H54 (cell line): Measurements from ENCODE around the gene WNT1.

Experiments
- DNase-seq: peaks from one replicate; pipeline ENCODE4 v3.0.0; 2011; ENCODE audit warnings: low spot score, mixed read lengths; ENCODE audit not compliant: insufficient read length
- FAIRE-seq: peaks from 3 replicates; lab custom pipeline; 2011; peaks lifted over from hg19 to GRCh38; lab: Jason Lieb, UNC
- POLR2A ChIP-seq: IDR thresholded peaks from 2 replicates; pipeline ENCODE4 v1.6.1; 2011; ENCODE audit warnings: low read depth, mild to moderate bottlenecking, low read length

Gene WNT1

DNA sequence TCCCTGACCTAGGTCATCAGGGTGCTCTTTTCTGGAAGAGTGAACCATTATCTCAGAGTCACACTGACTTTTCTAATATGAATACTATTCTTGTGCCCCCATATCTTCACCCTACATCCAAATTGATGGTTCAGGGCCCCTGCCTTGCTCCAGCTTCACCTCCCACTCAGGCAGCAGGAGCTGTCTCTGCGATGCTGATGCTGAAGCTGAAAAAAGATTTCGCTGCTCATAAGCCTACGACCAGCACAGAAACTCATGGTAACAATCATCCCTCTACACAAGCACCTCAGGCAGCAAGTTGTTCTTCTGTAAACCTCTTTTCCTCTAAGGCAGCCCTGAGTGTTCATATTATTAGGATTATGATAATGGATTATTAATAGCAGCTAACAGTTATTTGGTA is 24.1 kb upstream of the WNT1 start:
- no peak for FAIRE-seq
- no peak for DNase-seq
- no peak for TF ChIP-seq POLR2A

DNA sequence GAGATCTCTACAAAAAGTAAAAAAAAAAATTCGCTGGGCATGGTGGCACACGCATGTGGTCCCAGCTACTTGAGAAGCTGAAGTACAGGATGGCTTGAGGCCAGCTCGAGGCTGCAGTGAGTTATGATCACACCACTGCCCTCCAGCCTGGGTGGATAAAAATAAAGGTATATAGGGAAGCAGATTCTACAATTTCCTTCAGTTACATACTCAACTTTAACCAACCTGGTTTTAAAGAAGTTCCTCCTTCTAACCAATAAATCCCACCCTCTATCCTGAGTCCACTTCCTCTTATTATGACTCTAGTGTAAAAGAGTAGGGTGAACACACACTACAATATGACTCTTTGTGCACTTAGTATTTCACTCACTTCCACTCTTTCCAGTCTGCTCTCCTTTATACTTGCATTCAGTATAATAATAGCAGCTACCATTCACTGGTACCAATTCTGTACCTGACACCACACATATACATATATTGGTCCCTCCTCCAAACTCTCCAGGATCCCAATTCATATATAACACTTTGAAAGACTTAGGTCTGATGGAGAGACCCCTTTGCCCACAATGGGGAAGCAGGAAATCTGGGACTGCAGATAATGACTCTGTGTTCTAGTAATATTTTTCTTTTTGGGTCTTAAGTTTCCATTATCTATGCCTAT is 23.2 kb upstream of the WNT1 start:
- no peak for DNase-seq

DNA sequence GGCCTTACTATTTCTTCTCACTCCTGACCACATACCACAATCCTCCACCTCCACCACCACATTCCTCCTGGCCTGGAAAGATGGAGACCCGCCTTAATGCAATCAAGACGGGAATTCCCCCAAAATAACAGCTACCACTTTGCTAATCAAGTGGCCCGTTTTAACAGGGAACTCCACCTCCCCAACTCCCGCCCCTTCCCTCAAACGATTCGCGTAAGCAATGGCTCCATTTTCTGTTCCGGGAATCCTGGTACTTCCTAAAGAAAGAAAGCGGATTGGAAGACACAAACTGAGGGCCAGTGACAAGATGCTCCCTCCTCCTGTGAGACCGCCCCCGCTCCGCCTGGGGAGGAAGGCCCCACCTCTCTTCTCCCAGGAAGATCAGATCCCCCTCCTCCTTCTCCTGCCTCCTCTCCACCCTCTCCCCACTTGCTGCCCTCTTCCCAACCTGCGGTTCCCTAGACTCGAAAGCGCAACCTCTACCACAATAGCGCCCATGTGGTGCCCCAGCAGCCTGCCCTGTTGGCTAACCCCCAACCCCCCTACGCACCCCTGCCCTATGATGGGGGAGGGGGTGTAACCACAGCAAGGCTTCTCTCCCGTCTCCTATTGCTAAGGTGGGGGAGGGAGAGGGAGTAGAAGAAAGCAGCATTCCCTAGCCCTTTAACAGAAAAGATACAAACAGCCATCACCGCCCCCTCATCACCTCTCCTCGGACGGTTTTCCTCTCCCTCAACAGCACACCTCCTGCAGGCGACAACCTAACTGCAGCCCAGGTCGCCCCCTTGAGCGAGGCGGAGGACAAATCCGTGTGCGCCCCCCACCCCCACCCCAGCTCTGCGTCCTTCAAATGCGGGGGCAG is 21.6 kb upstream of the WNT1 start:
- no peak for TF ChIP-seq POLR2A
- peak; percentile 94 for FAIRE-seq
- DNase-seq = peak; percentile 86

More for the DNA sequence above, 23.2 kb upstream of the WNT1 start:
- TF ChIP-seq POLR2A = no peak
- FAIRE-seq = no peak

DNA sequence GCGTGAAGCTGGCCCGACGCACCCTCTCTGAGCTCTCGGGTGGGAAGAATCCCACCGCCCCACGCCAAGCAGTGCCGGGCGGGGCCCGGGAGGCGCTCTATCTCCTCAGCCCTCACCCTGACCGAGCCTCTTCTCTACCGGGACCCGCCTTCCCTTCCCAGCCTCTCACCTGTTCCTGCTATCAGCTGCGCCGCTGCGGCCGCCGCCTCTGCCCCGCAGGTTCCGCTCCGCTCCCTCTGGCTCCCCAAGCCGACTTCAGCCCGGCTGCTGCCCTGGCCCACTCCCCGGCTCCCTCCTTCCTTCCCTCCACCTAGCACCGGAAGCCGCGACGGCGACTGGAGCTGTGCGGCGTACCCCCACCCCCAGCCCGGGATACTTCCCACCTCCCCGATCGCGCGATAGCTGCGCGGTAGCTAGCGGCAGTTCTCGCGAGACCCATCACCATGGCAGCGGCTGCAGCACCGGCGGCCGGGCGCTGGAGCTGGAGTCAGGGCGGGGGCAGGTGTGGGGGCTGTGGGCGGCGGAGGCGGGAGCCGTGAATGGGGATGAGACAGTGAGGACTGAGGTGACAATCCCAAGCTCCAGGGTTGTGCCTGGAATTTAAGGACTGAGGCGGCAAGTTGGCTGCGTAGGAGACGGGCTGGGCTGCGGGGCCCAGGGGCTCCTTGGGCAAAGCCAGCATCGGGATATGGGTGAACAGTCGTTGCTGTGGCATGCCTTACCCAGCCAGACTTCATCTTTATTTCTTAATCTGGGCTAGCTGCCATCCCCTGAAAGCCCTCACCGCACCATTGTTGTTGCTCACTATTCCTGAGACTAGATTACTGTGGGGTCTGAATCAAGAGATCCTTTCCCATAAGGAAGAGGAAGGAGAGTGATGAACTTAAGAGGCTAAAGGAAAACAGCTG is 20.7 kb upstream of the WNT1 start, which contains the start of gene ARF3:
ARF3 (minus strand) TSS at position 347 of the 908 bp plus-strand sequence. CDS start 16,392 bp downstream, outside the sequence.
- DNase-seq (peak; percentile 93), FAIRE-seq (no peak)
- peak; percentile 34 for TF ChIP-seq POLR2A

DNA sequence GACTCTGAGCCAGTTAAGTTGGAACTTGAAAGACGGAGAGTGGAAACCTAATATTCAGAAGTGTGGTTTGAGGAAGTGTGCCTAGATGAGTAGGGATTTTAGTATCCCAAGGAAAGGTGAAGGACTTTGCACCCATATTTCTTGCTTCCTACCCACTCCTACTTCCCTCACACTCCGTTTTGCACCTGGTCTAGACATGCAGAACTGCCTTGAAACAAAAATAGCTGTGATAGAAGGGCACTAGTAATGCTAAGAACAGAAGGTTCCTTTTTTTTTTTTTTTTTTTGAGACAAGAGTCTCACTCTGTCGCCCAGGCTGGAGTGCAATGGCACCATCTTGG is 20.1 kb upstream of the WNT1 start:
- TF ChIP-seq POLR2A = no peak
- FAIRE-seq = no peak
- no peak for DNase-seq

DNA sequence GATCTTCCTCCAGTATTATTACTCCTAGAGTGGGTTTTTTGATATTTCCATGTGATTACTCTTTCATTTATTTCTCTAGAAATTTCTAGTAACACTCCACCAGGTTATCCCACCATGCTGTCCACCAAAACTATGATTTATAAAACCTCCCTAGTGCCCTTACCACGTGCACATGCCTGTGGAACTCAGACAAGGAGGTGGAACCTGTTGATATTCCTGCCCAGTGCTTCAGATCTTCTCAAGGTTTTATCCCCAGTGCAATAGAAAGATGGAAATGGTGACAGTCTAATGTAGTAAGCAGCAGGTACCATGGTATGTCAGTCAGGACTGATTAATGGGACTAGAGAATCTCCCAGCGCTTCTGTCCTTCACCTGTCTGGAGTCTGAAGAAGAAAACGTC is 17.3 kb upstream of the WNT1 start:
- DNase-seq (no peak), FAIRE-seq (no peak)
- no peak for TF ChIP-seq POLR2A

DNA sequence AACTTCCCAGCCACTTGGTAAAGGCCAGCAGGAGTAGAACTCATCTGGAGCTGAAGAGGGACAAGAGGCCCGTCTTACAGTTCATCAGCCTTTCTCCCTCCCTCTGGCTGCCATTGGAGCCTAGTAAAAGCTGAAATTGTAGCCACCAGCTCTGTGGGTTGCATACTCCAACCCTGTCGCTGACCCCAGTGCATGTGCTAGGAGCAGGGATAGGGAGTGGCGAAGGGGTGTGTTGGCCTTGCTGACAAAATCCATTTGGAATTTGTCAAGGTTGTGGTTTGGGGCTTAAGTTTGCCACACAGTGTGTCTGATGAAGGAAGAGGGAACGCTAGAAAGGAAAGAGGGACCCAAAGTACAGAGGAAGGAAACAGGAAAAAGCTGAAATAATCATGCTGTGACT is 16.8 kb upstream of the WNT1 start:
- no peak for DNase-seq

DNA sequence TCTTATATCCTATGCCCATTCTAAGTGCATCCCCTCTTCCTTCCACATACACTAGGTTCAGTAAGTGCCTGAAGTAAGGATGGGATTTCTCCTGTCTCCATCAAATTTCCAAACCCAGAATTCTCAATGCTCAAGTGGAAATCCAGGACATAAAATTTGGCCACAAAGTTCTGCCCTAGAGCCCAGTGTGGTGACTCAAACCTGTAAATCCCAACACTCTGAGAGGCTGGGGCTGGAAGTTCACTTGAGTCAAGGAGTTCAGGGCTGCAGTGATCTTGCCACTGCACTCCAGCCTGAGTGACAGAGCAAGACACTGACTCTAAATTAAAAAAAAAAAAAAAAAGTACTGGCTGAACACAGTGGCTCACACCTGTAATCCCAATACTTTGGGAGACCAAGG is 16.3 kb upstream of the WNT1 start:
- DNase-seq (no peak), FAIRE-seq (no peak)
- TF ChIP-seq POLR2A = no peak

More for the DNA sequence above, 16.8 kb upstream of the WNT1 start:
- peak; percentile 87 for FAIRE-seq
- TF ChIP-seq POLR2A = no peak

DNA sequence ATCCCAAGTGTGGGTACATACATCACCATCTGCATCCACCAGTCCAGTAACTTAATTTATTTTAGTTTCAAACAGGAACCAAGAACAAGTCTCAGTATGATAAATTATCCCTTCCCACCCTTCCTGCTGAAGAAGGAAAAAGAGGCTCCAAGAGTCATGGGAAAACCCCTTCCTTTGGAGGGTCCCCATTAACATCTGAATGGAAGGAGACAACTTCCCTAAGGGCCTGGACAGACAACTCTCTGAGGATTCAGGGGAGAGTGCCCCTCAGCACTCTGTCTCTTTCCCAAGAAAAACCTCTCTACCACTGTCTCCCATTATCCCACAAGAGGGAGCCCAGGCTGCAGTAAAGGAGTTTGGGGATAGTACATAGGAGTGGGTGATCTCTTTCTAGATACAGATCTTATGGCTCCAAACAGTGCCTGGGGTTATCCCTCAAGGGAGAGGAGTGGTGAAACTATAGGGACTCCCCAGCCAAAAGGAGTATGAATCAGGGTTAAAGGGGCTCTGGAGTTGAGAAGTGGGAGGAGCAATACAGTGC is 12.8 kb upstream of the WNT1 start:
- no peak for TF ChIP-seq POLR2A
- DNase-seq = no peak
- FAIRE-seq = no peak

DNA sequence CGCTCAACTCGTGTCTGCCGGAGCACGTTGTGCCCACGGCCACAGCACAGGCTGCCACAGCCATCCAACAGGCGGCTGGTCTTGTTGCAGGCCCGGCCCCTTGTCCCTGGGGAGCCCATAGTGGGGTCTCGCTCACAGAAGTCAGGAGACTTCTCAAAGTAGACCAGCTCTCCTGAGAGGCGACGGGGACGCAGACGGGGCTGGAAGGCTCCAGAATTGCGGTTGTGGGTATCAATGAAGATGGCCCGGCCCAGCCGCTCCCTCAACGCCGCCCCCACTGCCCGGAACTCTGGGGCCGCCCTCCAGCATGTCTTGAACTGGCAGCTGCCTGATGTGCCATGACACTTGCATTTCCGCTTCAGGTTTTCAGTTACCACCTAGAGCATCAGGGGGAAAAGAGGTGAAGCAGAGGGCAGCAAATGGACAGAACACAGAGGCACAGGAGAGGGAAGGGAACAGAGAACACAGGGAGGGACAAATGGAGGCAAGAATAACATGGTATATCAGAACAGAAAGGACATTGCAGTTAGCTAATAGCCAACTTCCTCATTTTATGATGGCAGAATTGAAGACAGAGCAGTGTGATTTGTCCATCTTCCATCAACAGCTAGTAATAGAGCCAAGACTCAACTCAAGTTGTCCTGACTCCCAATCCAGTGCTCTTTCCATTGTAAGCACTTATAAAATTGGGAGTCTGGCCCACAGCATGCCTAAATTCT is 11.8 kb upstream of the WNT1 start:
- no peak for TF ChIP-seq POLR2A
- FAIRE-seq (no peak), DNase-seq (peak; percentile 1)

DNA sequence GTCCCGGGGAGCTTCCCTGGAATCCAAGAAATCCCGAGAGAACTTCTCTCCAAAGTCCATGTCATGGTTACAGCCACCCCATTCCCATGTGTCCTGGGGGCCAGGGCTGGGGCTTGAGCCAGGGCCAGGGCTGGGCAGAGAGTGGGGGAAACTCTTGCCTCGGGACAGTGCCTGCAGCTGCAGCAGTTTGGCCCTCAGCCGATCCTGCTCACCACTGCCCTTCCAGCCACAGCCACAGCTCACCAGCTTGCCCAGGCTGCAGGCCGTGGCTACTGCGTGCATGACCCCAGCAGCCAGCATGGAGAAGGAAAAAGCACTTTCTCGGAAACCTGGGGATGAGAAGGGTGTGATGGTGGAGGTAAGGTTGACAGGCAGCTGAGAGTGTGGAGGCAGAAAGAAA is 10.1 kb upstream of the WNT1 start:
- TF ChIP-seq POLR2A = no peak
- DNase-seq (peak; percentile 20), FAIRE-seq (no peak)

DNA sequence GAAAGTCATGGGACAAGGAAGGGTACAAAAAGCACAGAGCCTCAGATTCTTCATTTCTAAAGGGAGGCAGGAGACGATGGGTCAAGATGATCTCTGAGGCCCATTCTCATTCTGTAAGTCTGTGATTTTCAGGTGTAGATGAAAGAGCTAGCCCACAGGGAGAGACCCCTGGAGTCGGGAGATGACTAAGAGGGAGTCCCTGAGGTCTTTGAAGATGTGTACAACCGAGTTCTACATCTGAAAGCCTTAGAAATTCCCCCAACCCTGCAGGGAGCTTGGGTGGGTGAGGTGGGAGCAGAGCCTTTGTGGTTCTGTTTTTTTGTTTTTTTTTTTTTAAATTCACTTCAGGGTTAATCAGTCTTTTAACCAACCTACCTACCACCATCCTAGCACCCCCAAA is 9.7 kb upstream of the WNT1 start:
- FAIRE-seq (no peak), DNase-seq (peak; percentile 7)
- TF ChIP-seq POLR2A = no peak
